Prostate gland (tissue), 2 donors: ENCODE results near the gene CLRN1. TPM values are rescaled to one million over a fixed set of nuclear protein-coding genes. Genes with fewer than 3 reads are reported as not detected.

Source experiments
- DNase-seq: peaks from one replicate; pipeline ENCODE4 v3.0.0-alpha.2; 2019; ENCODE audit warnings: low spot score
- H3K27ac ChIP-seq, 2 donors: fragments of 200-600 bp; sonication (generic); 2 replicates each; pipeline ENCODE4 v1.5.1; 2017 to 2019
- H3K27me3 ChIP-seq: fragments of 200-600 bp; sonication (generic); replicated peaks from 2 replicates; pipeline ENCODE4 v1.5.1; 2019; ENCODE audit not compliant: insufficient read depth
- H3K36me3 ChIP-seq, 2 donors: fragments of 200-600 bp; sonication (generic); 1 replicate in 1 of 2; 2 replicates in 1 of 2; pipeline versions ENCODE4 v1.5.1 to v1.8.1; 2017 to 2019
- H3K4me1 ChIP-seq: fragments of 200-600 bp; sonication (generic); replicated peaks from 2 replicates; pipeline ENCODE4 v1.5.1; 2019
- H3K4me3 ChIP-seq, 2 donors: fragments of 200-600 bp; sonication (generic); 2 replicates each; pipeline ENCODE4 v1.5.1; 2017 to 2019
- H3K9me3 ChIP-seq: fragments of 200-600 bp; sonication (generic); 2 replicates; pipeline ENCODE4 v1.5.1; 2017
- POLR2A ChIP-seq: fragments of 450-650 bp; IDR thresholded peaks from one replicate; pipeline ENCODE4 v1.6.1; 2016; ENCODE audit warnings: antibody characterized with exemption, mild to moderate bottlenecking
- POLR2AphosphoS5 ChIP-seq: sonication (generic); formaldehyde crosslinking; IDR thresholded peaks from one replicate; pipeline ENCODE4 v1.6.1; 2017; ENCODE audit warnings: antibody characterized with exemption
- WGBS: methylation state at CpG from one replicate; pipeline ENCODE4 v1.1.5; 2018; 5-methylcytosine and 5-hydroxymethylcytosine counted together
- intact Hi-C: fragments of 100-400 bp; cut with DNase I; formaldehyde crosslinking; loops from one replicate; pipeline ENCODE4 v1.14.2; 2022
- total RNA-seq, 2 donors: library from RNA; depleted of rRNA; stranded (reverse); fragments of >200 nt; gene quantifications; one replicate each; pipeline ENCODE4 v1.1.0, GENCODE V29; 2016
- TF ChIP-seq, protein P1 (sequence below), 4 experiments: fragments of 200-600 bp in 2 of 4; fragments of 450-650 bp in 2 of 4; sonication (generic) in 2 of 4; IDR thresholded peaks; 1 replicate in 3 of 4; 2 replicates in 1 of 4; pipeline ENCODE4 v1.5.1; 2016 to 2019; ENCODE audit warnings: antibody characterized with exemption in 4 of 4, mild to moderate bottlenecking in 2 of 4, moderate library complexity in 2 of 4

The CLRN1 gene
- total RNA-seq, 2 donors from 2014 or later: 0.23 TPM; not detected in 1

DNA sequence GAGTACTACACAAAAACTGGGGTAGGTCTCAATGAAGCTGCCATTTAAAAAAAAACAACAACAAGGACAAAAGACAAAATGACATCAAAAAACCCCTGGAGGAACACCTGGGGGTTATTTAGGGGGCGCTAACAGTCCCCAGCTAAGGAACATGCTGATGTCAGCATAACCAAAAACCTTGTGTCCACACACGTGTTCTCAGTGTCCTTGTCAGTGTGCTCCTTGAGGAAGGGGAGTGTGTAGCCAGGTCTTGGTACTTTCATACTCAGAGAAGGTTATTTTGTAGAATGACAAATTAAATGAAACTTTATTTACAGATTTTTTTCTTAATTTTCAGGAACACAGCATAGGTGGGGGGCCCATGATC, 31.2 kb upstream of the CLRN1 start:
- intact Hi-C loops: no loop called here
- 82% methylated on average over 2 of the region's 2 CpGs for WGBS

DNA sequence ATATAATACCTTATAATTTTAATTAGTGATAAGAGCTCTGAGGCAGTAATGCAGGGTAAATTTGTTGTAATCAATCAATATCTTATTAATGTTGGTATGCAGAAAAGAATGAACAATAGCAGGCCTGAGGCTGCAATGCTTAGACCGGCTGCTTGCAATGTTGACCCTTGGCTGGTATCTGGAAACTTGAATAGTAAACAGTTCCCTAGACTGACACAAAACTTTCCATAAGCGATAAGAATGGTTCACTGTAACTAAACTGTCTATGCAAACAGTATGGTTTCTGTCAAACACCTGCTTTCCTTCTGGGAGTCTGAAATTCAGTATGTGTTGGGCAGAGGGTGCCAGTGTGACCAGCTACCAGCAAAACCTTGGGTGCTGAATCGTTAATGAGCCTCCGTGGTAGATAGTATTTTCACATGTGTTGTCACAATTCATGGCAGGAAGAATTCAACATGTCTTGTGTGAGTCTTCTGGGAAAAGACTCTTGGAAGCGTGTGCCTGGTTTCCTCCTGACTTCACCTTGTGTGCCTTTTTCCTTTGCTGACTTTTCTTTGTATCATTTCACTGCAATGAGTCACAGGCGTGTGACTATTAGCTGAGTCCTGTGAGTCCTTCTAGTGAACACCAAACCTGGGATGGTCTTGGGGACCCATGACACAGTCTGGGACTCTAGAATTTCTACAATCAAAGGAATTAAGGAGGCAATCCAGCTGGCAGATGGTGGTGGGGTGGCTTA, 30.7 kb upstream of the CLRN1 start:
- WGBS: 67% methylated on average over 6 of the region's 6 CpGs
- no peaks in the 10 kb centered on the region for H3K36me3 ChIP-seq
- intact Hi-C loops: no loop called here
- H3K27me3 ChIP-seq: no peaks in the 10 kb centered on the region
- H3K27ac ChIP-seq: no peak overlapping the region
- no peak for DNase-seq
- no peaks in the 10 kb centered on the region for H3K9me3 ChIP-seq
- H3K4me3 ChIP-seq: no peak overlapping the region
- TF ChIP-seq, protein P1, sequence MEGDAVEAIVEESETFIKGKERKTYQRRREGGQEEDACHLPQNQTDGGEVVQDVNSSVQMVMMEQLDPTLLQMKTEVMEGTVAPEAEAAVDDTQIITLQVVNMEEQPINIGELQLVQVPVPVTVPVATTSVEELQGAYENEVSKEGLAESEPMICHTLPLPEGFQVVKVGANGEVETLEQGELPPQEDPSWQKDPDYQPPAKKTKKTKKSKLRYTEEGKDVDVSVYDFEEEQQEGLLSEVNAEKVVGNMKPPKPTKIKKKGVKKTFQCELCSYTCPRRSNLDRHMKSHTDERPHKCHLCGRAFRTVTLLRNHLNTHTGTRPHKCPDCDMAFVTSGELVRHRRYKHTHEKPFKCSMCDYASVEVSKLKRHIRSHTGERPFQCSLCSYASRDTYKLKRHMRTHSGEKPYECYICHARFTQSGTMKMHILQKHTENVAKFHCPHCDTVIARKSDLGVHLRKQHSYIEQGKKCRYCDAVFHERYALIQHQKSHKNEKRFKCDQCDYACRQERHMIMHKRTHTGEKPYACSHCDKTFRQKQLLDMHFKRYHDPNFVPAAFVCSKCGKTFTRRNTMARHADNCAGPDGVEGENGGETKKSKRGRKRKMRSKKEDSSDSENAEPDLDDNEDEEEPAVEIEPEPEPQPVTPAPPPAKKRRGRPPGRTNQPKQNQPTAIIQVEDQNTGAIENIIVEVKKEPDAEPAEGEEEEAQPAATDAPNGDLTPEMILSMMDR (IDR thresholded peaks at IDR 0.05): no peak
- no peak for TF ChIP-seq POLR2AphosphoS5
- TF ChIP-seq POLR2A: no peak
- no peaks in the 10 kb centered on the region for H3K4me1 ChIP-seq

More for the DNA sequence above, 31.2 kb upstream of the CLRN1 start:
- Histone ChIP-seq H3K9me3 (no peaks in the 10 kb centered on the region), H3K27me3 (no peaks in the 10 kb centered on the region), H3K27ac (no peak overlapping the region), H3K36me3 (no peaks in the 10 kb centered on the region), H3K4me1 (no peaks in the 10 kb centered on the region), H3K4me3 (no peak overlapping the region)
- TF ChIP-seq POLR2A: no peak
- no peak for TF ChIP-seq POLR2AphosphoS5
- TF ChIP-seq, protein P1 (IDR thresholded peaks at IDR 0.05): no peak
- DNase-seq: no peak

DNA sequence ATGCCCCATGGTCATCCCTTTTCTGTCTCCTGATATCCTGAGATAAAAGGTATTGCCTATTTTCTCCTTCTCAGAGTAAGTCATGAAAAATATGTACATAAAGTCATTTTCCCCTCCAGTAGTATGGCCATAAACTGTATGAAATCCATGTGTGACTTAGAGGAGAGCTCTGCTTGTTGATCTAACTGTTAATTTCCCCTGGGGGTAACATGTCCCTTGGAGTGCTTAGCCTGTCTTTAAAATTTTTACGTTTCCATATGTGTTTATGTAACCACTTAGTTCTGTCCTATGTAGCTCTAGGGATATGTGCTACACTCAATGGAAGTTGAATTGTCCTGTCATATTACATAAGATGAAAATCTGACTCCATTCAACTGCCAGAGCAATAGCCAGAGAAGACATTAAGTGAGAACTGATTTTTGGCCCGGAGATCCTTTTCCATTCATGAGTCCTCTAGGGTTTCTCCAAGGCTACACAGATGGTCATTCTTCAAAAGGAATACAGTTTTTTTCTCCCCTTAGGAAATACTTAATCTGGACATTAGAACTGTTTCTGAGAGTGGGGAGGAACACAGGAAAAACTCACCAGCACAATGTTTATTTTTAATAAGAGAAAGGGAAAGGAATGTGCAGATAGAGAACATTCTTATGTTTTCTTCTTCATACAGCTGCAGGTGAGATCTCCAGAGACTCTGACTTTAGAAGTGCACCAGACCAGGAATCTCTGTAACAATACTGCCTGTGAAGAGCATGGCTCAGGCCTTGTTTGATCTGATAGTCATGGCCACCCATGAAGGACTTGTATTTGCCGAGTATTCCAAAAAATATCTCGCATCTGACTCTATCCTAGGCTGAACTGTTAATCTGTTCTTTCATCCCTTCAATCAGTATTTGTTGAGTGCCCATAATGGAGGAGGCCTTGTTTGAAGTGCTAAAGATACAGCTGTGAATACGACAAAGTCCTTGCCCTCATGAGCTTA, 29.8 kb upstream of the CLRN1 start:
- Histone ChIP-seq H3K27me3 (no peaks in the 10 kb centered on the region), H3K9me3 (no peaks in the 10 kb centered on the region), H3K27ac (no peak overlapping the region), H3K4me3 (no peak overlapping the region), H3K36me3 (no peaks in the 10 kb centered on the region), H3K4me1 (no peaks in the 10 kb centered on the region)
- no peak for DNase-seq
- TF ChIP-seq, protein P1 (IDR thresholded peaks at IDR 0.05): no peak
- TF ChIP-seq POLR2A (no peak), POLR2AphosphoS5 (no peak)
- WGBS: 71% methylated on average over 5 of the region's 5 CpGs
- intact Hi-C loops: no loop called here

GRCh38 chr3:150998996-150999395, 26.5 kb upstream of the CLRN1 start:
- no peak for TF ChIP-seq POLR2AphosphoS5
- TF ChIP-seq, protein P1 (IDR thresholded peaks at IDR 0.05): no peak
- TF ChIP-seq POLR2A: no peak
- no peak overlapping the region for H3K27ac ChIP-seq
- intact Hi-C loops: no loop called here
- no peaks in the 10 kb centered on the region for H3K9me3 ChIP-seq
- no peaks in the 10 kb centered on the region for H3K36me3 ChIP-seq
- H3K27me3 ChIP-seq: no peaks in the 10 kb centered on the region
- H3K4me3 ChIP-seq: no peak overlapping the region
- H3K4me1 ChIP-seq: no peaks in the 10 kb centered on the region
- 56% methylated on average over 5 of the region's 5 CpGs for WGBS
- DNase-seq: no peak
